NOMO-1 treated with DMSO at 0.1 percent for 48 hours (cell line): ENCODE results near the gene MDFIC2.
"Not testable (repeated sequence)": the region's sequence is repeated elsewhere in the genome, so short reads cannot be mapped to it uniquely, and the experiment has no call there.

Source experiments
- DNase-seq: peaks from one replicate; lab custom pipeline; 2025; ENCODE audit not compliant: unreplicated experiment; lab: John Stamatoyannopoulos, UW

Gene MDFIC2

GRCh38 chr3:70261283-70261682, 51.2 kb downstream of the MDFIC2 start:
- DNase-seq: no peak

- no peak for DNase-seq
These were observed 55.9 kb downstream of the MDFIC2 start for GRCh38 chr3:70256566-70256965.

GRCh38 chr3:70250492-70250891, 61.9 kb downstream of the MDFIC2 start:
- no peak for DNase-seq

GRCh38 chr3:70249509-70250160, 62.8 kb downstream of the MDFIC2 start:
- no peak for DNase-seq

- no peak for DNase-seq
These were observed 63.6 kb downstream of the MDFIC2 start for GRCh38 chr3:70248856-70249255.

GRCh38 chr3:70247955-70248354, 64.5 kb downstream of the MDFIC2 start:
- no peak for DNase-seq

GRCh38 chr3:70245746-70246525, 66.5 kb downstream of the MDFIC2 start:
- no peak for DNase-seq

- DNase-seq: no peak
These were observed 68.0 kb downstream of the MDFIC2 start for GRCh38 chr3:70244422-70244821.

- no peak for DNase-seq
These were observed 70.0 kb downstream of the MDFIC2 start for GRCh38 chr3:70242297-70242882.

- no peak for DNase-seq
These were observed 78.6 kb downstream of the MDFIC2 start for GRCh38 chr3:70233812-70234211.

- no peak for DNase-seq
These were observed 79.3 kb downstream of the MDFIC2 start for GRCh38 chr3:70233112-70233511.

GRCh38 chr3:70231266-70231701, 81.2 kb downstream of the MDFIC2 start:
- no peak for DNase-seq

- DNase-seq: no peak
These were observed 85.0 kb downstream of the MDFIC2 start for GRCh38 chr3:70227437-70227836.

GRCh38 chr3:70225146-70225545, 87.3 kb downstream of the MDFIC2 start:
- DNase-seq: no peak

GRCh38 chr3:70224337-70224736, 88.1 kb downstream of the MDFIC2 start:
- DNase-seq: no peak

- DNase-seq: no peak
These were observed 94.0 kb downstream of the MDFIC2 start for GRCh38 chr3:70218471-70218870.

GRCh38 chr3:70211274-70211673, 101.2 kb downstream of the MDFIC2 start:
- DNase-seq: not testable (repeated sequence)

- DNase-seq: no peak
These were observed 110.5 kb downstream of the MDFIC2 start for GRCh38 chr3:70201975-70202374.

GRCh38 chr3:70189884-70190473, 122.5 kb downstream of the MDFIC2 start:
- no peak for DNase-seq

GRCh38 chr3:70186221-70186620, 126.2 kb downstream of the MDFIC2 start:
- DNase-seq: no peak

GRCh38 chr3:70185661-70186060, 126.8 kb downstream of the MDFIC2 start:
- no peak for DNase-seq
